ENCODE data around the gene TOMM40.
"Not testable (repeated sequence)": the region's sequence is repeated elsewhere in the genome, so short reads cannot be mapped to it uniquely, and the experiment has no call there.

- not testable (repeated sequence) for TF ChIP-seq CTCF (IDR thresholded peaks at IDR 0.05; ENCODE audit: insufficient read depth, low read depth, low read length); EZH2 (IDR thresholded peaks at IDR 0.05; ENCODE audit: insufficient read depth, low read length)
These were observed 29.5 kb upstream of the TOMM40 start for GRCh38 chr19:44861576-44861975.

All from astrocyte (in vitro differentiated cells and primary cell).